CD4-positive, alpha-beta T cell treated with Interleukin-12 subunit alpha and Interleukin-12 subunit beta, for 1 hour (primary cell): ENCODE results near the gene GJB5.

Experiments
- DNase-seq: peaks from one replicate; pipeline ENCODE4 v3.0.0-alpha.2; 2020

GJB5 gene

GRCh38 chr1:34777519-34778321, 22.9 kb downstream of the GJB5 start:
- no peak for DNase-seq

- DNase-seq = no peak
Observed at GRCh38 chr1:34778381-34778780, 23.5 kb downstream of the GJB5 start.

GRCh38 chr1:34779005-34779404, 24.2 kb downstream of the GJB5 start:
- no peak for DNase-seq

GRCh38 chr1:34779526-34779925, 24.7 kb downstream of the GJB5 start:
- DNase-seq = no peak

GRCh38 chr1:34779962-34780361, 25.1 kb downstream of the GJB5 start:
- DNase-seq = no peak

- DNase-seq = no peak
Observed at GRCh38 chr1:34780528-34780927, 25.7 kb downstream of the GJB5 start.

GRCh38 chr1:34781071-34781843, 26.4 kb downstream of the GJB5 start, which contains the start of gene GJB3:
Gene GJB3, plus strand, starts transcription at chr1:34781214. Its CDS starts 3,549 bp downstream, at chr1:34784763.
- no peak for DNase-seq

- DNase-seq = no peak
Observed at GRCh38 chr1:34781844-34782391, 27.1 kb downstream of the GJB5 start.

- no peak for DNase-seq
Observed at GRCh38 chr1:34784751-34785221, 29.9 kb downstream of the GJB5 start.

- no peak for DNase-seq
Observed at GRCh38 chr1:34785231-34785874, 30.5 kb downstream of the GJB5 start.

GRCh38 chr1:34785875-34786470, 31.1 kb downstream of the GJB5 start:
- DNase-seq = no peak

- peak; percentile 59 for DNase-seq
Observed at GRCh38 chr1:34786521-34787325, 31.9 kb downstream of the GJB5 start.

GRCh38 chr1:34787461-34788420, 32.9 kb downstream of the GJB5 start:
- DNase-seq = no peak

- no peak for DNase-seq
Observed at GRCh38 chr1:34790985-34791384, 36.1 kb downstream of the GJB5 start.

GRCh38 chr1:34792424-34792823, 37.6 kb downstream of the GJB5 start:
- DNase-seq = no peak

GRCh38 chr1:34792868-34793727, 38.3 kb downstream of the GJB5 start, which contains the start of gene GJA4:
Gene GJA4, plus strand, starts transcription at chr1:34792999. Its CDS starts 1,215 bp downstream, at chr1:34794214.
- DNase-seq = no peak

- no peak for DNase-seq
Observed at GRCh38 chr1:34794001-34794789, 39.3 kb downstream of the GJB5 start.

- DNase-seq = no peak
Observed at GRCh38 chr1:34794790-34795180, 39.9 kb downstream of the GJB5 start.

GRCh38 chr1:34795916-34796315, 41.1 kb downstream of the GJB5 start:
- no peak for DNase-seq
